SK-N-MC (cell line): ENCODE data around the gene FEZ2.

ENCODE experiments used
- DNase-seq: peaks from one replicate; pipeline ENCODE4 v3.0.0-alpha.2; 2011; ENCODE audit warnings: low read depth, low spot score
- H3K27ac ChIP-seq: fragments of 200-600 bp; sonication (generic); 2 replicates; pipeline ENCODE4 v1.5.1; 2016; ENCODE audit warnings: mixed run types
- H3K36me3 ChIP-seq: fragments of 200-600 bp; sonication (generic); 2 replicates; pipeline ENCODE4 v1.6.1; 2017; ENCODE audit warnings: antibody characterized with exemption, low read length, mixed read lengths; ENCODE audit not compliant: insufficient read depth
- H3K4me3 ChIP-seq: fragments of 200-600 bp; sonication (generic); 2 replicates; pipeline ENCODE4 v1.5.1; 2016
- H3K9ac ChIP-seq: fragments of 200-600 bp; sonication (generic); 2 replicates; pipeline ENCODE4 v1.8.0; 2017; ENCODE audit warnings: mixed run types, mixed read lengths; ENCODE audit not compliant: insufficient read length
- H3K9me3 ChIP-seq: fragments of 200-600 bp; sonication (generic); 2 replicates; pipeline ENCODE4 v1.6.1; 2017; ENCODE audit warnings: low read depth, mild to moderate bottlenecking, antibody characterized with exemption, low read length, moderate library complexity, mixed read lengths
- EZH2 ChIP-seq: fragments of 200-600 bp; sonication (generic); IDR thresholded peaks from one replicate; pipeline ENCODE4 v1.6.1; 2017; ENCODE audit warnings: antibody characterized with exemption
- FOXP2 ChIP-seq: optimal IDR thresholded peaks from 2 replicates; pipeline ENCODE3; 2011; ENCODE audit warnings: mild to moderate bottlenecking, moderate library complexity; ENCODE audit not compliant: insufficient read depth; ENCODE audit errors: extremely low read length, control extremely low read depth
- POLR2AphosphoS5 ChIP-seq: IDR thresholded peaks from 2 replicates; pipeline ENCODE4 v1.6.1; 2012; ENCODE audit warnings: mild to moderate bottlenecking, low read depth, low read length, borderline replicate concordance

The FEZ2 gene

GRCh38 chr2:36597003-36597531 lies 901 bp downstream of the FEZ2 start:
- Histone ChIP-seq H3K36me3 (peaks cover 15% of the 10 kb centered on the region), H3K9me3 (no peaks in the 10 kb centered on the region), H3K4me3 (peak overlapping the region; percentile 98), H3K27ac (no peak overlapping the region), H3K9ac (peak overlapping the region; percentile 83)
- TF ChIP-seq EZH2 (no peak), POLR2AphosphoS5 (no peak), FOXP2 (no peak)
- no peak for DNase-seq

GRCh38 chr2:36596397-36596796 lies 1.6 kb downstream of the FEZ2 start:
- H3K4me3 ChIP-seq = peak overlapping the region; percentile 98
- TF ChIP-seq EZH2 = no peak
- TF ChIP-seq FOXP2 = no peak
- no peak for TF ChIP-seq POLR2AphosphoS5
- H3K36me3 ChIP-seq = peaks cover 15% of the 10 kb centered on the region
- no peak for DNase-seq
- no peak overlapping the region for H3K9ac ChIP-seq
- H3K9me3 ChIP-seq = no peaks in the 10 kb centered on the region
- no peak overlapping the region for H3K27ac ChIP-seq

- Histone ChIP-seq H3K9ac (no peak overlapping the region), H3K36me3 (peaks cover 23% of the 10 kb centered on the region), H3K4me3 (no peak overlapping the region), H3K9me3 (no peaks in the 10 kb centered on the region), H3K27ac (no peak overlapping the region)
- TF ChIP-seq POLR2AphosphoS5 (no peak), FOXP2 (no peak), EZH2 (no peak)
- DNase-seq = no peak
Observed at GRCh38 chr2:36594849-36595248, 3.1 kb downstream of the FEZ2 start.

GRCh38 chr2:36589230-36589630 lies 8.7 kb downstream of the FEZ2 start:
- no peak overlapping the region for H3K27ac ChIP-seq
- TF ChIP-seq EZH2 (no peak), FOXP2 (no peak), POLR2AphosphoS5 (no peak)

GRCh38 chr2:36587556-36587955 lies 10.4 kb downstream of the FEZ2 start:
- no peak for TF ChIP-seq EZH2
- TF ChIP-seq POLR2AphosphoS5 = no peak
- no peak for TF ChIP-seq FOXP2
- no peak overlapping the region for H3K9ac ChIP-seq
- no peak overlapping the region for H3K27ac ChIP-seq
- DNase-seq = no peak
- no peak overlapping the region for H3K4me3 ChIP-seq
- peaks cover 48% of the 10 kb centered on the region for H3K36me3 ChIP-seq
- no peaks in the 10 kb centered on the region for H3K9me3 ChIP-seq

More at GRCh38 chr2:36589230-36589630, 8.7 kb downstream of the FEZ2 start:
- Histone ChIP-seq H3K9ac (no peak overlapping the region), H3K9me3 (no peaks in the 10 kb centered on the region), H3K36me3 (peaks cover 33% of the 10 kb centered on the region), H3K4me3 (no peak overlapping the region)
- DNase-seq = no peak

GRCh38 chr2:36587101-36587500 lies 10.9 kb downstream of the FEZ2 start:
- Histone ChIP-seq H3K9ac (no peak overlapping the region), H3K27ac (no peak overlapping the region), H3K36me3 (peaks cover 52% of the 10 kb centered on the region), H3K4me3 (no peak overlapping the region), H3K9me3 (no peaks in the 10 kb centered on the region)
- TF ChIP-seq POLR2AphosphoS5 = no peak
- no peak for TF ChIP-seq EZH2
- no peak for TF ChIP-seq FOXP2
- no peak for DNase-seq

- Histone ChIP-seq H3K9ac (no peak overlapping the region), H3K27ac (no peak overlapping the region), H3K4me3 (no peak overlapping the region), H3K9me3 (no peaks in the 10 kb centered on the region), H3K36me3 (peaks cover 55% of the 10 kb centered on the region)
- DNase-seq = no peak
- no peak for TF ChIP-seq EZH2
- no peak for TF ChIP-seq POLR2AphosphoS5
- no peak for TF ChIP-seq FOXP2
Observed at GRCh38 chr2:36586672-36587071, 11.3 kb downstream of the FEZ2 start.

- Histone ChIP-seq H3K9ac (no peak overlapping the region), H3K36me3 (peaks cover 67% of the 10 kb centered on the region), H3K9me3 (no peaks in the 10 kb centered on the region), H3K4me3 (no peak overlapping the region), H3K27ac (no peak overlapping the region)
- DNase-seq = no peak
- TF ChIP-seq POLR2AphosphoS5 (no peak), FOXP2 (no peak), EZH2 (no peak)
Observed at GRCh38 chr2:36584148-36584794, 13.7 kb downstream of the FEZ2 start.
